HepG2 (cell line): ENCODE data around the gene RPP14. TPM values are rescaled to one million over a fixed set of nuclear protein-coding genes. Genes with fewer than 3 reads are reported as not detected.

ENCODE experiments used
- ATAC-seq: fragments of 200-7000 bp; cut with Tn5 transposase; 3 replicates; pipeline ENCODE4 v1.9.1; 2020; ENCODE audit warnings: mild to moderate bottlenecking, moderate library complexity
- BruUV-seq: library from RNA; stranded (reverse); fragments of 400-500 nt; replicated peaks from 2 replicates; lab custom pipeline; 2021; lab: Mats Ljungman, UMichigan
- CTCF ChIA-PET: fragments of 300-600 bp; formaldehyde crosslinking; extraction: SDS; loops from one replicate; lab custom pipeline; 2021; ENCODE audit warnings: low total read pairs, inconsistent platforms, low intra/inter-chr PET ratio; lab: Yijun Ruan, JAX
- POLR2A ChIA-PET: fragments of 350-600 bp; sonication (Branson Sonifier 250); formaldehyde crosslinking; loops from one replicate; lab custom pipeline; 2020; ENCODE audit warnings: antibody characterized with exemption, inconsistent platforms; lab: Yijun Ruan, JAX
- DNase-seq: peaks from one replicate; pipeline ENCODE4 v3.0.0-alpha.2; 2015; ENCODE audit warnings: low spot score
- FAIRE-seq: peaks from 3 replicates; lab custom pipeline; 2011; peaks lifted over from hg19 to GRCh38; lab: Jason Lieb, UNC
- H2AFZ ChIP-seq: one replicate; pipeline ENCODE4 v1.6.1; 2011; ENCODE audit warnings: low read length, inconsistent platforms
- H3K27ac ChIP-seq: fragments of 300-600 bp; 3 replicates; pipeline ENCODE4 v1.8.0; 2011; ENCODE audit warnings: mixed run types, mild to moderate bottlenecking, mixed read lengths, low read length, inconsistent platforms; ENCODE audit not compliant: insufficient read depth; ENCODE audit errors: extremely low read length
- H3K27me3 ChIP-seq, 2 experiments: fragments of 200-600 bp in 1 of 2; 2 replicates in 1 of 2; 3 replicates in 1 of 2; pipeline versions ENCODE4 v1.6.0 to v1.8.0; 2011; ENCODE audit warnings: low read length in 2 of 2, mild to moderate bottlenecking in 2 of 2, moderate library complexity in 2 of 2, inconsistent platforms in 1 of 2; ENCODE audit not compliant: insufficient read depth in 2 of 2, control insufficient read depth in 1 of 2
- H3K36me3 ChIP-seq, 2 experiments: fragments of 200-600 bp in 1 of 2; replicated peaks in 1 of 2; 2 replicates in 1 of 2; 3 replicates in 1 of 2; pipeline versions ENCODE4 v1.5.1 to v1.8.0; 2011; ENCODE audit warnings: low read length in 2 of 2, inconsistent platforms in 1 of 2; ENCODE audit not compliant: insufficient read depth in 2 of 2, control insufficient read depth in 1 of 2
- H3K4me1 ChIP-seq: 2 replicates; pipeline ENCODE4 v1.5.1; 2012; ENCODE audit warnings: low read length, inconsistent platforms; ENCODE audit not compliant: insufficient read depth
- H3K4me2 ChIP-seq: 2 replicates; pipeline ENCODE4 v1.6.0; 2011; ENCODE audit warnings: low read depth, low read length, inconsistent platforms
- H3K4me3 ChIP-seq, 3 experiments: fragments of 200-600 bp in 1 of 3; sonication (generic), shearing (Covaris generic) in 1 of 3; replicated peaks in 1 of 3; 2 replicates each; pipeline ENCODE4 v1.5.1; 2011 to 2016; ENCODE audit warnings: low read length in 3 of 3, inconsistent platforms in 2 of 3, low read depth in 2 of 3, mild to moderate bottlenecking in 2 of 3, control low read depth in 1 of 3, mixed read lengths in 1 of 3; ENCODE audit not compliant: insufficient read depth in 1 of 3
- H3K79me2 ChIP-seq: one replicate; pipeline ENCODE4 v1.6.1; 2011; ENCODE audit warnings: low read length, inconsistent platforms; ENCODE audit not compliant: insufficient read depth
- H3K9ac ChIP-seq: 2 replicates; pipeline ENCODE4 v1.6.0; 2011; ENCODE audit warnings: mild to moderate bottlenecking, low read depth, low read length, inconsistent platforms; ENCODE audit not compliant: insufficient read depth
- H3K9me3 ChIP-seq: 2 replicates; pipeline ENCODE4 v1.5.1; 2012; ENCODE audit warnings: mild to moderate bottlenecking, low read length
- H4K20me1 ChIP-seq: 2 replicates; pipeline ENCODE4 v1.6.0; 2011; ENCODE audit warnings: inconsistent platforms, mild to moderate bottlenecking, low read length, moderate library complexity; ENCODE audit not compliant: insufficient read depth
- FOXK1 ChIP-seq: sonication (generic); formaldehyde crosslinking; IDR thresholded peaks from 2 replicates; pipeline ENCODE4 v1.4.0; 2020; ENCODE audit warnings: low read depth, missing genetic modification reagents, borderline replicate concordance
- NRL ChIP-seq: sonication (generic); formaldehyde crosslinking; IDR thresholded peaks from 2 replicates; pipeline ENCODE4 v1.5.0; 2020; ENCODE audit warnings: missing genetic modification reagents, mild to moderate bottlenecking, moderate library complexity, borderline replicate concordance
- ZNF639 ChIP-seq: conservative IDR thresholded peaks from 2 replicates; pipeline ENCODE4 v1.6.1; 2018; ENCODE audit warnings: missing genetic modification reagents
- ZNF703 ChIP-seq: sonication (generic); formaldehyde crosslinking; IDR thresholded peaks from 2 replicates; pipeline ENCODE4 v1.5.1; 2020; ENCODE audit warnings: missing genetic modification reagents, mild to moderate bottlenecking, moderate library complexity, borderline replicate concordance
- ZNF83 ChIP-seq: sonication (generic); formaldehyde crosslinking; IDR thresholded peaks from 2 replicates; pipeline ENCODE4 v1.4.0; 2020; ENCODE audit warnings: missing genetic modification reagents, mild to moderate bottlenecking, borderline replicate concordance
- ZNF841 ChIP-seq: sonication (generic); formaldehyde crosslinking; IDR thresholded peaks from 2 replicates; pipeline ENCODE4 v1.8.1; 2023; ENCODE audit warnings: missing genetic modification reagents, borderline replicate concordance
- WGBS: methylation state at CpG from one replicate; pipeline ENCODE4 v1.1.6; 2017; ENCODE audit warnings: low lambda C conversion rate; 5-methylcytosine and 5-hydroxymethylcytosine counted together
- in situ Hi-C: cut with HindIII; loops from 2 replicates; pipeline ENCODE4 v1.10.0; 2017; ENCODE audit warnings: low pct_unique_long_range_greater_than_20kb; ENCODE audit not compliant: extremely low pct_ligation_motif_present
- intact Hi-C: fragments of 100-400 bp; cut with micrococcal nuclease; formaldehyde crosslinking; loops from one replicate; pipeline ENCODE4 v1.10.0; 2022; ENCODE audit not compliant: unreplicated experiment
- polyA plus RNA-seq, 8 experiments: library from polyadenylated mRNA; depleted of rRNA in 3 of 8; stranded (reverse) in 7 of 8; unstranded in 1 of 8; fragments of >200 nt; fragmentation: Illumina TruSeq in 4 of 8; extraction: Trizol in 4 of 8; gene quantifications; 2 replicates each; pipeline versions ENCODE4 v1.2.1 to v1.2.3, GENCODE V29; 2011 to 2016; ENCODE audit warnings: low read depth in 4 of 8, missing spikeins in 1 of 8, mixed read lengths in 1 of 8; ENCODE audit not compliant: insufficient read depth in 1 of 8
- total RNA-seq, 5 experiments: library from RNA; depleted of rRNA; stranded (reverse); fragments of >200 nt; fragmentation: Illumina TruSeq; extraction: Trizol; gene quantifications; 2 replicates each; pipeline ENCODE4 v1.2.3, GENCODE V29; 2016; ENCODE audit warnings: low read depth in 1 of 5

Gene RPP14
- total and polyA plus RNA-seq, 2 of the 13 experiments (the other 11 are each of a cell fraction or from before 2014, with no cell fraction given): 15.4 to 16.2 TPM

GRCh38 chr3:58345457-58345856 is 39.4 kb downstream of the RPP14 start (continued):
- TF ChIP-seq ZNF83 (no peak), ZNF639 (CRISPR knock-in tag) (no peak), FOXK1 (CRISPR knock-in tag) (no peak)

GRCh38 chr3:58346368-58346767 is 40.3 kb downstream of the RPP14 start:
- DNase-seq: no peak
- peaks cover under 1 to 1% of the 10 kb centered on the region in 2 experiments; a peak in 1 of 5 replicates for H3K36me3 ChIP-seq
- H3K4me2 ChIP-seq: no peak overlapping the region
- H3K79me2 ChIP-seq: peaks cover 4% of the 10 kb centered on the region
- intact Hi-C loops (no loop called here), in situ Hi-C loops (no loop called here)
- no peaks in the 10 kb centered on the region for H3K9me3 ChIP-seq
- H2AFZ ChIP-seq: no peak overlapping the region
- peaks cover 26% of the 10 kb centered on the region for H3K4me1 ChIP-seq
- H3K4me3 ChIP-seq: no peak overlapping the region
- no peaks in the 10 kb centered on the region; the same call in 1 of the 2 replicates for H4K20me1 ChIP-seq
- H3K9ac ChIP-seq: no peak overlapping the region
- H3K27me3 ChIP-seq: no peaks in the 10 kb centered on the region
- TF ChIP-seq ZNF703: no peak
- TF ChIP-seq ZNF841: no peak
- no peak for TF ChIP-seq NRL (CRISPR knock-in tag)
- ATAC-seq: no peak
- no peak overlapping the region for H3K27ac ChIP-seq
- POLR2A ChIA-PET: no interaction called here
- FAIRE-seq: no peak
- 56% methylated on average over 2 of the region's 2 CpGs for WGBS
- CTCF ChIA-PET: no interaction called here
- no TSS peak for BruUV-seq
